ENCODE results near the gene ACD. TPM values are rescaled to one million over a fixed set of nuclear protein-coding genes. Genes with fewer than 3 reads are reported as not detected.

The ACD gene
- total RNA-seq, 2 donors from 2014 or later, result 16.9 to 20.4 TPM

DNA sequence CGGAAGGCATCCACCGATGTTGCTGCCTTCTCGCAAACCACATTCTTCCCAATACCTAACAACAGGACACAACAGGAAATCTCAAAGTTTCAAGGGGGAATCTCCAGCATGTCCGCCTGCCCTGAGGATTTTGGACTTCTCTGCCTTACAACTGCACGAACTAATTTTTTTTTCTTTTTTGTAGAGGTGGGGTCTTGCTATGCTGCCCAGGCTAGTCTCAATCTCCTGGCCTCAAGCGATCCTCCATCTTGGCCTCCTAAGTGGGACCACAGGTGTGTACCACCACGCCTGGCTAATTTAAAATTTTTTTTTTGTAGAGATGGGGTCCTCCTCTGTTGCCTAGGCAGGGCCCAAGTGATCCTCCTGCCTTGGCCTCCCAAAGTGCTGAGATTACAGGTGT lies 15.9 kb upstream of the ACD start:
- TF ChIP-seq CTCF (IDR thresholded peaks at IDR 0.05), result no peak
- Histone ChIP-seq H3K36me3 (no peaks in the 10 kb centered on the region), H3K27me3 (replicated peaks; ENCODE audit: insufficient read depth) (no peaks in the 10 kb centered on the region), H3K4me1 (ENCODE audit: control insufficient read depth in 1 of 2, low read depth in 2 of 2) (no peaks in the 10 kb centered on the region), H3K9me3 (no peaks in the 10 kb centered on the region), H3K27ac (no peak overlapping the region), H3K4me3 (no peak overlapping the region)
- DNase-seq (ENCODE audit: low spot score) (no peak), ATAC-seq (ENCODE audit: insufficient number of reproducible peaks, low FRiP score, low read depth) (no peak)

DNA sequence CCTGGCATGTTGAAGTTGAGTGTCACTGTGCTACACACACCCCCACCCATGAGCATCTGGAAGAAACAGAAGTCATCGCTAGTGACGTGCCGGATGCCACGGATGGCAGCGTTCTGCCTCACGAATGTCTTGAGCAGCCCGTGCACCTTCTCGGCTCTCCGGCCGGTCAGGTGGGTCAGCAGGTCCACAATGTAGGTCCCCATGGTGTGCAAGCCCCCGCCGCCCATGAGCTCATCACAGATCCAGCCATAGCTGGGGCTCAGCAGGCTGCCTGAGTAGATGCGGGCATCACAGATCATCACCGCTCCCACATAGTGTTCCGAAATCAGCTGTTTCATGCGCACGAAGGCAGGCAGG lies 15.5 kb upstream of the ACD start:
- Histone ChIP-seq H3K27ac (no peak overlapping the region), H3K36me3 (no peaks in the 10 kb centered on the region), H3K27me3 (replicated peaks; ENCODE audit: insufficient read depth) (no peaks in the 10 kb centered on the region), H3K9me3 (no peaks in the 10 kb centered on the region), H3K4me1 (ENCODE audit: control insufficient read depth in 1 of 2, low read depth in 2 of 2) (no peaks in the 10 kb centered on the region), H3K4me3 (no peak overlapping the region)
- DNase-seq (ENCODE audit: low spot score), result no peak
- ATAC-seq (ENCODE audit: insufficient number of reproducible peaks, low FRiP score, low read depth), result no peak
- TF ChIP-seq CTCF (IDR thresholded peaks at IDR 0.05), result no peak

DNA sequence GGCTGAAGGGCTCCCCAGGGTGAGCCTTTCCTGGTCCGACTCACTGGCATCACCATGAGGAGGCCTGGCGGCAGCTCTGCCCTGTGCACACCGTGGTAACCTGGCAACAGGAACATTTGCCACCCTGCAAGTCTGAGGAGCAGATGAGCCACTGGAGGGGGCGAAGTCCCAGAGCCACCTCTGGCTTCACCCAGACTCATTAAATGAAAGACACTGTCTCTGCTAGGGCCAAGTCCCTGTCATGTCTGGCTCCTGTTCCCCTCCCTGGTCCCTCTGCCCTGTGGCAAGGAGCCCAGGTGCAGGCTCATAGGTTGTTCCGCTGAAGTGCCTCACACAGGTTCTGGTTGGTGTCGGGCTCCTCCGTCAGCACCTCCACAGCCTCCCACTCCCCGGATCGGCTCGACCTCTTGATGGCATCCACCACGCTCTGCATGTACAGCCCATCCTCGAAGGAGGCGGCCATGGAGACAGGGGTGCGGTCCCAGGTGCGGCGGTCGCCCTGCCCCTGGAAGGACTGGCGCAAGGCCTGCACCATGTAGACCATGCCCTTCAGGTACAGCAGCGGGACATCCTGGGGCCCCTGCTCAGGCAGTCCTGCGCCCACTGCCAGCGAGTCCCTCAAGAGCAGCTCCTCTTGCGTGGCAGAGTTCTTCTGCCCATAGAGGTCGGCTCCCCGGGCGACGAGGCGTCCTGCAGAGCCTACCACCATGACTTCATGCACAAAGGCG lies 15.0 kb upstream of the ACD start:
- Histone ChIP-seq H3K9me3 (no peaks in the 10 kb centered on the region), H3K4me1 (ENCODE audit: control insufficient read depth in 1 of 2, low read depth in 2 of 2) (no peaks in the 10 kb centered on the region), H3K36me3 (no peaks in the 10 kb centered on the region), H3K4me3 (no peak overlapping the region), H3K27ac (no peak overlapping the region), H3K27me3 (replicated peaks; ENCODE audit: insufficient read depth) (no peaks in the 10 kb centered on the region)
- DNase-seq (ENCODE audit: low spot score), result no peak
- TF ChIP-seq CTCF (IDR thresholded peaks at IDR 0.05), result no peak
- no peak for ATAC-seq (ENCODE audit: insufficient number of reproducible peaks, low FRiP score, low read depth)

- no peak for TF ChIP-seq CTCF (IDR thresholded peaks at IDR 0.05)
- Histone ChIP-seq H3K27me3 (replicated peaks; ENCODE audit: insufficient read depth) (no peaks in the 10 kb centered on the region), H3K4me3 (no peak overlapping the region), H3K27ac (peak overlapping the region in 1 of 2 donors; percentile 61), H3K36me3 (no peaks in the 10 kb centered on the region), H3K9me3 (no peaks in the 10 kb centered on the region), H3K4me1 (ENCODE audit: control insufficient read depth in 1 of 2, low read depth in 2 of 2) (no peaks in the 10 kb centered on the region)
- ATAC-seq (ENCODE audit: insufficient number of reproducible peaks, low FRiP score, low read depth), result no peak
- no peak for DNase-seq (ENCODE audit: low spot score)
Observed at GRCh38 chr16:67673712-67674580, 13.9 kb upstream of the ACD start.

All from thoracic aorta (tissue), 2 donors.